GM19193 (cell line): ENCODE data around the gene TEP1.

ENCODE experiments used
- POLR2A ChIP-seq: IDR thresholded peaks from 4 replicates; pipeline ENCODE4 v1.6.1; 2011; ENCODE audit not compliant: insufficient read depth, insufficient read length; ENCODE audit errors: extremely low read depth

The TEP1 gene

DNA sequence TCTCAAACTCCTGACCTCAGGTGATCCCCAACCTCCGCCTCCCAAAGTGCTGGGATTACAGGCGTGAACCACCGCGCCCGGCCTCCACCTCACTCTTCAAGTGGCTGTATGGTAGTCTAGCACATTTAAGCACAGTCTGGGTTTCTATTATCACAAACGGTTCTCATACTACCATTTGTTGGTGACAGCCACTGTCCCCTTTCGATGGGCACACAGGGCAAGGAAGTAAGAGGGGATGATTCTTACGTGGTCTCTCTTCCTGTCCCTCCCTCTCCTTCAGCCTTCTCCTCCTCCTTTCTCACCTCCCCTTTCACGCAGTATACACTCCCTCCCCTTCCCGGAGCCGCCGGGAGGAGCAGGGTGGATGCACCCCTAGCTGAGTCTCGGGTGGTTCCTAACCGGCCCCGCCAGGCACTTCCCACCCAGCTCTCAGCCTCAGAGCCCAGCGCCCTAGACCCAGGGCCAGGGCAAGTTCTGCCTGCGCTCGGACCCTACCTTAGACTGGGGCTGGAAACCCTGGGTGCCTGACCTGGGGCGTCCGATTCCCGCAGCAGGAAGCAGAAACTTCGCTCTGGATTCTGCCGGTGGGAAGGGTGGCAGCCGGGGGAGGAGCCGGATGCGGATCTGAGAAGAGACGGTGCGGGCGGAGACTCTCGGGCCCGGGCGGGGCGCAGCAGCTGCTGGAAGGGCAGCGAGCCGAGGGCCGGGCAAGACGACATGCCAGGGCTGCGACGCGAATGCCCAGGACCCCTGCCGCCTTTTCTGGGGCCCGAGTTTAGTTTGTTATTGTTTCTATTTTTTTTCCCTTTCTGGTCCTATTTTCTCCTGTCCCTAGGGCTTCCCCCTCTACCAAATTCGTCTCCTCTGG lies at the start of gene TEP1:
Gene TEP1, minus strand, starts transcription at position 626 of the 868 bp plus-strand sequence. CDS start 5,062 bp downstream, outside the sequence.
- TF ChIP-seq POLR2A, result peak; percentile 82

DNA sequence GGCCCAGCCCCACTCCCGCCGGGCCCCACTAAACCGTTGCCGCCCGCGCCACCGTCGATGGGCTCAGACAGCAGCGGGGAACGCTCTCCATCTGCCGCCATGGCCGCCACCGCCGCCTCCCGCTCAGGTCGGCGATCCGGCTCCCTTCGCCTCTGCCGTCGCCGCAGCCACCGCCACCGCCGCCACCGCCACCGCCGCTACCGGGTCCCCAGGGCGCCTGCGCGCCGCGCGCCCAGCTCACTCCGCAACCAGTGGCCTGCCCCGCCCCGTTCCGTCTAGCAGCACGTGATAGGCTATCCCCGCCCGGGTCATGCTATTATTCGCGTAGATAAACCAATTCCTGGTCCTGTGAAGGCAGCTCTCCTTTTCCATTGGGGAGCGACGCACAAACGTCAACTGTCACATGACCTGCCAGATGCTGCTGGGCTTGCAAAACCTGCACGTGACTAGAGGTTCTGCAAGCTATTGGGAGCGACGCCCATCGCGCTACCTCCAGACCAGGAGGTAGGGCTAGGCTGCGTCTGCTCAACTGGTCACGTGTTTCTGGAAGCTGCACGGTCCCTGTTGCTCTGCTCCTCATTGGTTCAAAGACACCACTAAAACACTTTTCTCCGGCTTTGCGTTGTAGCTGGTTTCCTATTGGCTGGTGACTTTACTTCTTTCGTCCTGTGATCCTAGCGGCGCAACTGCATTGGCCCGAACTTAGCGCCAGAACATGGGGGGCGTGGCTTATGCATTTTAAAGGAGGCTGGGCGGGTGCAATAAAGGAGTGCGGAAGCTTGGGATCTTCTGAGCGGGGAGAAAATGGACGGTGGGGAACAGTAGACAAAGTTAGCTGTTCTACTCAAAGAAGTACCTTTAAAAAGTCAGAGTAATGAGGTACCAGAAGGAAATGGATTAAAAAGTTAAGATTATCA lies 48.2 kb upstream of the TEP1 start, which contains the start of gene PIP4P1:
Gene PIP4P1, minus strand, starts transcription at position 210 of the 917 bp plus-strand sequence. Its CDS starts 109 bp downstream, at position 101.
- peak; percentile 63 for TF ChIP-seq POLR2A

DNA sequence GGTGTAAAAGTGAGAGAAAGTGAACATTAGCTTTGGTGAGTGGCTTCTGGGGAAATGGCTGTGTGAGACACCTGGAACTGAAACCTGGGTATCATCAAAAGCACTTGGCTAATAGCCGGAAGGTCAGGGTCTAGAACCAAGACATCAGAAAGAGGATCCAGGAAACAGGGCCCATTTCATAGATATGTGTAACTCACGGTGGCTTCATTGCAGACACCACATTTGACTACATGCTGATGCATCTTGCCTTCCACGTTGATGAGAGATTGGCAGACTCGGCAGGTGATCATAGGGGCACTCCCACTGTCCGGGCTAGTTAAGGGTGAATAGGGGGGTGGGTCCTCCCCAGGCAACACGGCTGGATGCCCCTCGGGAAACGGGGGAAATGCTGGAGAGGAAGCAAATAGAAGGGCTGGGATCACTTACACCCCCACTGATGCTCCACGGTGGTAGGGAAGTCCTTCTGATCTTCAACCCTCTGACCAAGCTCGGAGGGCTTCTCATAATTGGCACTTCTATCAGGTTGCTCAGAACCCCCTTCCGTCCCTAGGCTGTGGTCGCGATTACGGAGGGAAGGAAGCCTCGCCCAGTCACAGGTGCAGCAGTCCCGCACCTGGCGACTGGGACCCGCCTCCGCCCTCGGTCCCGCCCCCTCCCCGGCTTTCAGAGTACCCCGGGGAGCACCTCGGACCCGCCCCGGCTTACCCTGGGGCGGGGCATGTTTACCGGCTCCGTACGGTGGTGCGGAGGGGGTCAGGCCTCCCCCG lies 47.3 kb upstream of the TEP1 start:
- TF ChIP-seq POLR2A, result no peak

DNA sequence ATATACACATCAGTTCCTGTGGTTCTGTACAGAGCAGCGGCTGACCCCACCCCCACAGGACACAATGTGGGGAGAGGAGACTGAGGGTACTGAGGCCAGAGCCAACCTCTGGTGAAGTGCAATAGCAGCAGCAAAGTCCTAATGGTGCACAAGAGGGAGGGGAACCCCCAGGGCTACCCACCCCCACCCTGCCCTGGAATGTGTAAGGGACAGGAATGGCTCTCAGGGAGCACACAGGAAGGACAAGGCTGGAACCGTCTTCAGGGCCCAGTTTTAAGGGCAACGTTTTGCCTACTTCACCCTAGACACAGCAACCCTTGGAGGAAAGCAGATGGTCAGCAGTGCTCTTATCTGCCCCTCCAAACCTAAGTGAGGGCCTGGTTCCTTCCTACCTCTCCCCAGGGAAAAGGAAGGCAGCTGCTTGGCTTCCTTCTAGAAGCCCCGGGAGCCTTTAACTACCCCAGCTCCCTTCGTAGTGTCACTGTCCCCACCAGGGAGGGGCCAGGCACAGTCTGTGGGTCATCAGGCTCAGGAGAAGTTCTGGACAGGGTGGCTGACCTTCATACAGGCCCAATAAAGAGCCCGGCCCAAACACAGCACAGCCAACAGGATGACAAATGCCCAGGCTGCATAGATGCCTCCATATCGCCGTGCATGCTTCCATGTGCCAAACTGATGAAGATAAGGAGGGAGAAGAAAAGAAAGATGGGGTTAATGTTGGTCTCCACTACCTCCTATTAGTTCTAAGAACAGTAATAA lies 44.9 kb upstream of the TEP1 start:
- peak; percentile 47 for TF ChIP-seq POLR2A

DNA sequence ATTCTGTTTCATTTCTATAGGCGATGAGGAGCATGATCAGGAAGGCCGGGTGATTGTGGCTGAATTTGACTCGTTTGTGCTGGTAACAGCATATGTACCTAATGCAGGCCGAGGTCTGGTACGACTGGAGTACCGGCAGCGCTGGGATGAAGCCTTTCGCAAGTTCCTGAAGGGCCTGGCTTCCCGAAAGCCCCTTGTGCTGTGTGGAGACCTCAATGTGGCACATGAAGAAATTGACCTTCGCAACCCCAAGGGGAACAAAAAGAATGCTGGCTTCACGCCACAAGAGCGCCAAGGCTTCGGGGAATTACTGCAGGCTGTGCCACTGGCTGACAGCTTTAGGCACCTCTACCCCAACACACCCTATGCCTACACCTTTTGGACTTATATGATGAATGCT lies 43.7 kb upstream of the TEP1 start:
- peak; percentile 36 for TF ChIP-seq POLR2A

DNA sequence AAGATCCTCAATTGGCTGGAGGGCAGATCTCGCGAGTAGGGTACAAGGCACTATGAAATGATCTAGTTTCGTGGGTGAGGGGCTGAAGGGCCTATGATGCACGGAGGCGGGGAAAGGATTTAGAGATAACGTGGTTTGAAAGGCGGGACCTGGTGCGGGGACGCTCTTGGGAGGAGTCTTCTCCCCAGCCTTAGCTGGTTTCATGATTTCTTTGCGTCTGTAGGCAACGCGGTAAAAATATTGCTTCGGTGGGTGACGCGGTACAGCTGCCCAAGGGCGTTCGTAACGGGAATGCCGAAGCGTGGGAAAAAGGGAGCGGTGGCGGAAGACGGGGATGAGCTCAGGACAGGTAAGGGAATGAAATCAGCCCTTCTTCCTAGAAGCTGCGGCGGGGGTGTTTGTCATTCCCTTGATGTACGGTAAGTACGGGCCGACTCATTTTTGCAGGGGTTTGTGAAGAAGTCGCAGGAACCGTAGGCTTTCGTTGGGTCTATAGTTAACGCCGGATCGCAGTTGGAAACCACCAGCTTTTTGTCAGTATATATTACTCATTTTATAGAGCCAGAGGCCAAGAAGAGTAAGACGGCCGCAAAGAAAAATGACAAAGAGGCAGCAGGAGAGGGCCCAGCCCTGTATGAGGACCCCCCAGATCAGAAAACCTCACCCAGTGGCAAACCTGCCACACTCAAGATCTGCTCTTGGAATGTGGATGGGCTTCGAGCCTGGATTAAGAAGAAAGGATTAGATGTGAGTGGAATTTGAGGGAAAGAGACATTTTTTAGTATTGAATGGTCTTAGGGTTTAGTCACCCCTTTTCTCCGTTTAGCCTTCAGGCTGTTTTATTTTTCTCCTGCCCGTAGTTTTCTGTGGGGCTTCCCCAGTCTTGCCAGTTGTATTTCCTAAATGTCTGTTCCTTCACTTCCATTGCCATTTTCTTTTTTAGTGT lies 42.3 kb upstream of the TEP1 start:
- peak; percentile 47 for TF ChIP-seq POLR2A

DNA sequence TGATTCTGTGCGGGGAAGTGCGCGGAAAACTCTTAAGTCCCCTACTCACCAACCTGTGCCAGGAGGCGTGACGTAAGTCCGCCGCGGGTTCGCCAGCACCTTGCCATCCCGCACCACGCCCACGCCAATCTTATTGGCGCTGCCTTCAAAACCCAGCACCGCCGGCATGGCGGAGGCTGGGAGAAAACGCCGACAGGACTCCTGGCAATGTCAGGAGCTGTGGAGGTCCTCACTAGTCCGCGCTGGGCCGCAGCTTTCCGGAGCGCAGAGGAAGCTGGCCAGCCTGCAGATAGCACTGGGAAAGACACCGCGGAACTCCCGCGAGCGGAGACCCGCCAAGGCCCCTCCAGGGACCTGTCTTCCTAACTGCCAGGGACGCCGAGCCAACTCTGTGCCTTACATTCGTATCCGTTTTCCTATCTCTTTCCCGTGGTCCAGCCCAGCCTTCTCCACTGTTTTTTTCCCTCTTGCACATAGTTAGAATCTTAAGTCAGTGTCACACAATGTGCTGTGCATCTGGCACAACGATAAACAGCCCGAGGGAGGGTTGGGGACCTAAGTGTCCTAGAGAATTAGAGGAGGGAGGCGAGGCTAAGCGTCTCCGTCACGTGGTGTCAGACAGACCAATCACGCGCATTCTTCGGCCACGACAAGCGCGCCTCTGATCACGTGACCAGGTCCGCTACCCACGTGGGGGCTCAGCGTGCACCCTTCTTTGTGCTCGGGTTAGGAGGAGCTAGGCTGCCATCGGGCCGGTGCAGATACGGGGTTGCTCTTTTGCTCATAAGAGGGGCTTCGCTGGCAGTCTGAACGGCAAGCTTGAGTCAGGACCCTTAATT lies 41.4 kb upstream of the TEP1 start, which contains the start of the genes APEX1 and OSGEP:
Gene APEX1, plus strand, starts transcription at position 711 of the 839 bp plus-strand sequence. CDS start 420 bp downstream, outside the sequence.
Gene OSGEP, minus strand, starts transcription at position 297 of the 839 bp plus-strand sequence. Its CDS starts 129 bp downstream, at position 168.
- TF ChIP-seq POLR2A, result peak; percentile 85

DNA sequence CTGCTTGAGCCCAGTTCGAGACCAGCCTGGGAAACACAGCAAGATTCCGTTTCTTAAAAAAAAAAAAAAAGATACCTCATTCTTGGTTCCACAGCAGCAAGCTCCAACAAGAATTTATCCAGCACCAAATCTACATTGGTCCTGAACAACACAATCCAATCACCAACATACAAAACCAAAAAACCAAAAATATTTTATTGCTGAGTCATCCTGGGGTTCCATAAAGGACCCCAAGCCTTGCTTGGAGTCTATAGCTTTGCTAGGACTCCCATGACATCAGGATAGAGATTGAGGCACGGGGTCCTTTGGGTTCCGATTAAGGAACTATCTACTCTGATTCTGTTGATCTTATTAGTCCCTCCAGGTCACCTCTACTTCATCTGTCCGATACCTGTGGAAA lies 33.6 kb upstream of the TEP1 start:
- no peak for TF ChIP-seq POLR2A

DNA sequence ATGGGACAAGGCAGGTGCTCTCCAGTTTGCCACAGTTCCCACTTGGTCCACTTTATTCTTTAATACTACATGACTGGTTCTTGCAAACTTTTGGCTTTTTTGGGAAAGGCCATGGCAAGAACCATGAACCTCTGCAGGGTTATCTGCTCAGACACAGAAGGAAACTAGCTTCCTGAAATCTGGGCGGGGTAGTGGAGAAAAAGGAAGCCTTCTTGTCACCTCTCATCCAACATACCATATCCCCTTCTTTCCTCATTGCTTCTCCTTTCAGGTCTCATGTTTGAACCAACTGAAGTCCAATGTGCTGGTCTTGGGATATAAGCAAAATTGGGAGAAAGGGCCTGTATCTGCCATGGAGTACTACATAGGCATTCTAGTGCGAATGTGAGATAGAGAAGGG lies 28.2 kb upstream of the TEP1 start:
- no peak for TF ChIP-seq POLR2A

DNA sequence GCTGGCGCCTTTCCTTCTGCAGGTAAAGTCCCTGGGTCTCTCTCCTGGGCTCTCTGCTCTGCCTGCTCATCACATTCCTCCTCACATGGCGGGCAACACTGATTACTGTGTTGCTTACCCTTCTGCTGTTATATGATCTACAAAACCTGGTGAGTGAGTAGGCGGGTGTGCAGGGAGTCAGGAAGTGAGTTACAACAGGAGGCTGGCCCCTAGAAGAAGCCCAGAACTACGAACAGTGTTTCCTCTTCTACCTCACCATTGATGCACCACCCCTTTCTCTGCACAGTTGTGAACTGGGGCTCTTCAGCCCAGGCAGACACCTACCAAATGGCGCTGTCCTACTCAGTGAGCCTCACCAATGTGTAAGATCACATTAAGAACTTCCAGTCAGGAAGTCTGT lies 27.6 kb upstream of the TEP1 start:
- TF ChIP-seq POLR2A, result no peak

DNA sequence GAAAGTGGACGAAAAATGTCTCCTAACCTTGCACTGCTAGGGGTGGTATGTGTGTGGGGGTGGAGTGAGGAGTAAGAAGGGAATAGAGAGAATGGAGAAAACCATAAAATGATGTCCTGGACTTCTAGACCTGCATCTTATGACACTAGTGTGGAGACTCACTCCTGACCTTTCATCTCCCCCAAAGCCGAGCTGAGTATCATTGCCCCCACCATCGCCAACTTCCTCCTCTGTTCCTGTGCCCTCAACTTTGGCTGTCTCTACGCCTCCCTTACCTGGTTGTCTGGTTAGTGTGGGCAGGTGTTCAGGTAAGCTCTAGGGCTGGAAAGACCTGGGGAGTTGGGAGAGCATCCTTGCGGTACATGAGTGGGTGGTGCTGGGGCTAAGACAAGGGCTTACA lies 27.2 kb upstream of the TEP1 start:
- TF ChIP-seq POLR2A, result no peak

DNA sequence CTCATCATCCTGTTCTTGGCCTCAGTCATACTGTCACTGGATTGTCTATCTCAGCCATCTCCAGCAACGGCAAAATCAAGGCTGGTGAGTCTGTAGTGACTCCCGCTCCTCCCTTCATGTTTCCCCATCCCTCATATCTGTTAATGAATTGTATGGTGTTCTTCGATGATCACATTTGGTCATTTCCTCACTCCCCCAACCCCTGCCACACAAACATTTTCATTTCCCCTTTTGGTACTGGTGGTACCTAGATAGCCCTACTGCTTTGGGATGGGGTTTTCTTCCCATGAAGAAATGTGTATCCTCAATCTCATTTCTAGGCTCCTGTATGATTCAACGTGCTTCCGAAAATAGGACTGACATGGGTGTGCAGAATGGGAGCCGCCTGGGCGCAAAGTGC lies 25.4 kb upstream of the TEP1 start:
- TF ChIP-seq POLR2A, result no peak
